AG09319 (cell line): ENCODE results near the gene CD3G.

Source experiments
- DNase-seq: peaks from one replicate; pipeline ENCODE4 v3.0.0-alpha.2; 2010; ENCODE audit warnings: low read depth; ENCODE audit errors: extremely low read depth
- TF ChIP-seq, protein P1 (sequence below): IDR thresholded peaks from 2 replicates; pipeline ENCODE4 v1.5.1; 2011; ENCODE audit warnings: low read depth, mild to moderate bottlenecking, inconsistent platforms, low read length, moderate library complexity

The CD3G gene

DNA sequence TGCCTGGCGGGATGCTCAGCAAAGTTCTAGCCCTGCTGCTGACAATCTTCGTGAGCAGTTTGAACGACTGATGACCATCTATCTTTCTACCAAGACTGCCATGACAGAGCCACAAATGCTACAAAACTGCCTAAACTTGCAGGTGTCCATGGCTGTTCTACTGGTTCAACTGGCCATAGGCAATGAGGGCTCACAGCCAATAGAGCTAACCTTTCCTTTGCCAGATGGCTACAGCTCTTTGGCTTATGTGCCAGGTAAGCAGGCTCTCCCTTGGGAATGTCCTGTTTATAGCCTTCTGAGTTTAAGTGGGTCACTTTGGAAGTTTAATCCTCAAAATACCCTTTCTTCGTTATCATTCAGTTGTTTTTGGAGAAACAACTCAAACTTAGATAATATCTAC is 35.4 kb downstream of the CD3G start:
- no peak for DNase-seq
- TF ChIP-seq, protein P1, sequence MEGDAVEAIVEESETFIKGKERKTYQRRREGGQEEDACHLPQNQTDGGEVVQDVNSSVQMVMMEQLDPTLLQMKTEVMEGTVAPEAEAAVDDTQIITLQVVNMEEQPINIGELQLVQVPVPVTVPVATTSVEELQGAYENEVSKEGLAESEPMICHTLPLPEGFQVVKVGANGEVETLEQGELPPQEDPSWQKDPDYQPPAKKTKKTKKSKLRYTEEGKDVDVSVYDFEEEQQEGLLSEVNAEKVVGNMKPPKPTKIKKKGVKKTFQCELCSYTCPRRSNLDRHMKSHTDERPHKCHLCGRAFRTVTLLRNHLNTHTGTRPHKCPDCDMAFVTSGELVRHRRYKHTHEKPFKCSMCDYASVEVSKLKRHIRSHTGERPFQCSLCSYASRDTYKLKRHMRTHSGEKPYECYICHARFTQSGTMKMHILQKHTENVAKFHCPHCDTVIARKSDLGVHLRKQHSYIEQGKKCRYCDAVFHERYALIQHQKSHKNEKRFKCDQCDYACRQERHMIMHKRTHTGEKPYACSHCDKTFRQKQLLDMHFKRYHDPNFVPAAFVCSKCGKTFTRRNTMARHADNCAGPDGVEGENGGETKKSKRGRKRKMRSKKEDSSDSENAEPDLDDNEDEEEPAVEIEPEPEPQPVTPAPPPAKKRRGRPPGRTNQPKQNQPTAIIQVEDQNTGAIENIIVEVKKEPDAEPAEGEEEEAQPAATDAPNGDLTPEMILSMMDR: no peak

- TF ChIP-seq, protein P1: no peak
- DNase-seq: no peak
Observed at GRCh38 chr11:118380571-118380970, 36.4 kb downstream of the CD3G start.

GRCh38 chr11:118382954-118383353 is 38.8 kb downstream of the CD3G start:
- TF ChIP-seq, protein P1: no peak
- no peak for DNase-seq

GRCh38 chr11:118383657-118384056 is 39.5 kb downstream of the CD3G start:
- DNase-seq: no peak
- TF ChIP-seq, protein P1: no peak

- DNase-seq: no peak
- TF ChIP-seq, protein P1: no peak
Observed at GRCh38 chr11:118396097-118396501, 52.0 kb downstream of the CD3G start.

- TF ChIP-seq, protein P1: no peak
- DNase-seq: no peak
Observed at GRCh38 chr11:118397448-118397847, 53.3 kb downstream of the CD3G start.

GRCh38 chr11:118398791-118399559 is 54.8 kb downstream of the CD3G start:
- no peak for DNase-seq
- TF ChIP-seq, protein P1: no peak
